Neural crest cell (in vitro differentiated cells): ENCODE measurements around the gene COG7. TPM values are rescaled to one million over a fixed set of nuclear protein-coding genes. Genes with fewer than 3 reads are reported as not detected.
"Not testable (repeated sequence)": the region's sequence is repeated elsewhere in the genome, so short reads cannot be mapped to it uniquely, and the experiment has no call there.

Source experiments
- DNase-seq: peaks from one replicate; pipeline ENCODE4 v3.0.0; 2021; ENCODE audit warnings: low read depth, mixed read lengths, low spot score
- H3K27ac Mint-ChIP-seq: one replicate; pipeline ENCODE4 v1.8.0; 2021; ENCODE audit warnings: mild to moderate bottlenecking, mixed read lengths; ENCODE audit not compliant: unreplicated experiment
- H3K27me3 Mint-ChIP-seq: 2 replicates; pipeline ENCODE4 v1.8.0; 2021; ENCODE audit warnings: low read depth, mild to moderate bottlenecking, mixed read lengths
- H3K36me3 Mint-ChIP-seq: 2 replicates; pipeline ENCODE4 v1.8.0; 2021; ENCODE audit warnings: low read depth, mild to moderate bottlenecking, mixed read lengths
- H3K4me1 Mint-ChIP-seq: 2 replicates; pipeline ENCODE4 v1.8.0; 2021; ENCODE audit warnings: mixed read lengths
- H3K4me3 Mint-ChIP-seq: one replicate; pipeline ENCODE4 v1.8.0; 2021; ENCODE audit warnings: mild to moderate bottlenecking, mixed read lengths
- H3K9me3 Mint-ChIP-seq: 2 replicates; pipeline ENCODE4 v1.8.0; 2021; ENCODE audit warnings: mixed read lengths
- CTCF ChIP-seq: fragments of 200-600 bp; sonication (generic); conservative IDR thresholded peaks from 2 replicates; pipeline ENCODE4 v1.5.0; 2021; ENCODE audit warnings: antibody characterized with exemption, mild to moderate bottlenecking
- total RNA-seq: library from RNA; stranded (reverse); gene quantifications from 2 replicates; pipeline ENCODE4 v1.2.1, GENCODE V29; 2021

COG7 gene
- total RNA-seq, 1 donor from 2014 or later, result 18.9 TPM

GRCh38 chr16:23476289-23476688 lies 23.3 kb upstream of the COG7 start:
- no peak overlapping the region for H3K27ac Mint-ChIP-seq

GRCh38 chr16:23469814-23470213 lies 16.8 kb upstream of the COG7 start:
- Mint-ChIP-seq H3K27me3 (no peaks in the 10 kb centered on the region), H3K4me3 (no peak overlapping the region), H3K4me1 (no peaks in the 10 kb centered on the region), H3K9me3 (no peaks in the 10 kb centered on the region), H3K36me3 (peaks cover 10% of the 10 kb centered on the region), H3K27ac (no peak overlapping the region)
- DNase-seq, result no peak
- no peak for TF ChIP-seq CTCF

More at GRCh38 chr16:23476289-23476688, 23.3 kb upstream of the COG7 start:
- peaks cover 13% of the 10 kb centered on the region for H3K36me3 Mint-ChIP-seq
- H3K4me3 Mint-ChIP-seq, result no peak overlapping the region
- no peaks in the 10 kb centered on the region for H3K27me3 Mint-ChIP-seq
- no peak for DNase-seq
- no peaks in the 10 kb centered on the region for H3K9me3 Mint-ChIP-seq
- H3K4me1 Mint-ChIP-seq, result no peaks in the 10 kb centered on the region
- no peak for TF ChIP-seq CTCF

GRCh38 chr16:23466162-23466885 lies 13.3 kb upstream of the COG7 start:
- Mint-ChIP-seq H3K9me3 (no peaks in the 10 kb centered on the region), H3K36me3 (peaks cover 12% of the 10 kb centered on the region), H3K4me1 (no peaks in the 10 kb centered on the region), H3K4me3 (no peak overlapping the region), H3K27me3 (no peaks in the 10 kb centered on the region), H3K27ac (no peak overlapping the region)
- DNase-seq, result no peak
- no peak for TF ChIP-seq CTCF

- no peak for TF ChIP-seq CTCF
- Mint-ChIP-seq H3K4me3 (no peak overlapping the region), H3K36me3 (peaks cover 11% of the 10 kb centered on the region)
Observed at GRCh38 chr16:23465179-23465578, 12.2 kb upstream of the COG7 start.

DNA sequence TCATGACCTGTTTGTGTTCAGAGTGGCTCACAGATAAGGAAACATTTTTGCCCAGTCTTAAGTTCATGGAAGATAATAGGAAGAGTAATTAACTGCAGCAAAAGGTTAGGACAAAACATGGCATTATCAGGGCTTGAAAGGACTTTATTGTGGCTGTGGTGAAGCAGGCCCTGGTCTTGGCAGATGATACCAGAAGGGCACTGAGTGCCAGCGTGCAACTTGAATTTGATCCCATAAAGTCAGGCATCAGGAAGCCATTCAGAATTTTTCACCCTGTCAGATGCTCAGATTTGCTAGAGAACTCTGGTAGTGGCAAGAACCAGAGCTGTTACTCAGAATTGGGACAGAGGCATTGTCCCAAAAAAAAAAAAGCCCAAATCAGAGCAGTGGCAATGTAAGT lies 11.2 kb upstream of the COG7 start:
- Mint-ChIP-seq H3K9me3 (no peaks in the 10 kb centered on the region), H3K27ac (no peak overlapping the region), H3K36me3 (peaks cover 6% of the 10 kb centered on the region), H3K4me1 (no peaks in the 10 kb centered on the region), H3K4me3 (no peak overlapping the region), H3K27me3 (no peaks in the 10 kb centered on the region)
- no peak for TF ChIP-seq CTCF
- DNase-seq, result no peak

More at GRCh38 chr16:23465179-23465578, 12.2 kb upstream of the COG7 start:
- Mint-ChIP-seq H3K9me3 (no peaks in the 10 kb centered on the region), H3K4me1 (no peaks in the 10 kb centered on the region), H3K27me3 (no peaks in the 10 kb centered on the region), H3K27ac (no peak overlapping the region)
- DNase-seq, result no peak

DNA sequence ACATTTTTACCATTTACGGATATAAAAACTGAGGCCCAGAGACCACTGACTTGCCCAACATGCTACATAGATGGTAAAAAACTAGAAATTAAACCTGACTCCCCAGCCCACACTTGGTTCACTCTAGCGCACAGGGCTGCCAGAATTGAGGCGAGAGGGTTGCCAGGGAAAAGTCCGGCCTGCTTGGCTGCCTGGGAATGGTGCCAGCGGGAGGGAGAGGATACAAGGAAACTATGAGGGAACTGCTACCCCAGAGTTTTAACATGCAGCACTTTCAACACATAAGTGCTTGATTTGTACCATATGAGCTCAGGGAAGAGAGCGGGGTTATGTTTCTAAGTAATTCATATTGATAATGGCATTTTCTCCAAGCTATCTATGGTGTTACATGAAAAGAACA lies 10.0 kb upstream of the COG7 start:
- not testable (repeated sequence) for H3K36me3 Mint-ChIP-seq, H3K27me3 Mint-ChIP-seq, H3K4me3 Mint-ChIP-seq, H3K4me1 Mint-ChIP-seq, H3K9me3 Mint-ChIP-seq, H3K27ac Mint-ChIP-seq, DNase-seq
